HCT116 (cell line): ENCODE measurements around the gene OFD1. TPM values are rescaled to one million over a fixed set of nuclear protein-coding genes. Genes with fewer than 3 reads are reported as not detected.

Experiments used
- ATAC-seq: fragments of 200-7000 bp; cut with Tn5 transposase; 2 replicates; pipeline ENCODE4 v1.9.1; 2020; ENCODE audit warnings: mild to moderate bottlenecking, moderate library complexity
- BruUV-seq: library from RNA; stranded (reverse); fragments of 400-500 nt; replicated peaks from 2 replicates; lab custom pipeline; 2021; lab: Mats Ljungman, UMichigan
- CTCF ChIA-PET: fragments of 300-600 bp; sonication (Branson Sonifier 250); formaldehyde crosslinking; loops from one replicate; lab custom pipeline; 2021; ENCODE audit warnings: antibody characterized with exemption; lab: Charles Lee
- POLR2A ChIA-PET: fragments of 300-600, 350-600 bp; sonication (Branson Sonifier 250); formaldehyde crosslinking; loops from one replicate; lab custom pipeline; 2021; ENCODE audit warnings: antibody characterized with exemption; lab: Charles Lee
- RAD21 ChIA-PET, 2 experiments: fragments of 300-600 bp; sonication (Branson Sonifier 250); formaldehyde crosslinking; loops; one replicate each; lab custom pipeline; 2023; ENCODE audit warnings: low total read pairs in 2 of 2; ENCODE audit not compliant: uncharacterized antibody in 2 of 2, unreplicated experiment in 2 of 2, low non-redundant PET in 1 of 2; lab: Charles Lee
- DNase-seq: peaks from one replicate; pipeline ENCODE4 v3.0.0-alpha.2; 2010; ENCODE audit warnings: low read depth, low spot score
- H2AFZ ChIP-seq: fragments of 200-600 bp; shearing (Covaris generic), sonication (generic); 2 replicates; pipeline ENCODE4 v1.6.1; 2017; ENCODE audit warnings: low read depth, mixed run types, mixed read lengths, antibody characterized with exemption, low read length; ENCODE audit not compliant: poor library complexity, severe bottlenecking
- H3K27ac ChIP-seq: 2 replicates; pipeline ENCODE4 v1.5.1; 2012; ENCODE audit warnings: low read depth, low read length
- H3K27me3 ChIP-seq: fragments of 200-600 bp; sonication (generic); 2 replicates; pipeline ENCODE4 v1.6.1; 2016; ENCODE audit warnings: mixed run types, low read length, mixed read lengths; ENCODE audit not compliant: insufficient read depth
- H3K36me3 ChIP-seq, 2 experiments: fragments of 200-500 bp in 1 of 2; fragments of 200-600 bp in 1 of 2; sonication (Bioruptor generic) in 1 of 2; sonication (generic) in 1 of 2; 2 replicates each; pipeline versions ENCODE4 v1.5.1 to v1.6.1; 2014 to 2016; ENCODE audit warnings: low read length in 2 of 2, inconsistent platforms in 1 of 2, mixed read lengths in 1 of 2, mixed run types in 1 of 2; ENCODE audit not compliant: insufficient read depth in 2 of 2, control insufficient read depth in 1 of 2
- H3K4me1 ChIP-seq, 2 experiments: fragments of 200-600 bp in 1 of 2; sonication (generic) in 1 of 2; 2 replicates each; pipeline versions ENCODE4 v1.5.1 to v1.6.1; 2012 to 2017; ENCODE audit warnings: low read length in 2 of 2, inconsistent platforms in 1 of 2, mild to moderate bottlenecking in 1 of 2, mixed read lengths in 1 of 2, mixed run types in 1 of 2, moderate library complexity in 1 of 2; ENCODE audit not compliant: insufficient read depth in 2 of 2, control insufficient read depth in 1 of 2
- H3K4me2 ChIP-seq: fragments of 200-600 bp; sonication (generic); 2 replicates; pipeline ENCODE4 v1.6.1; 2017; ENCODE audit warnings: mixed run types, low read length, mixed read lengths
- H3K4me3 ChIP-seq, 2 experiments: fragments of 200-600 bp in 1 of 2; sonication (generic) in 1 of 2; replicated peaks in 1 of 2; 2 replicates each; pipeline ENCODE4 v1.5.1; 2011 to 2016; ENCODE audit warnings: low read length in 2 of 2, control low read depth in 1 of 2, low read depth in 1 of 2, mild to moderate bottlenecking in 1 of 2, mixed read lengths in 1 of 2, mixed run types in 1 of 2
- H3K79me2 ChIP-seq: fragments of 200-600 bp; sonication (generic); 2 replicates; pipeline ENCODE4 v1.6.1; 2017; ENCODE audit warnings: mild to moderate bottlenecking, mixed run types, low read length, moderate library complexity, mixed read lengths; ENCODE audit not compliant: insufficient read depth
- H3K9ac ChIP-seq: fragments of 200-600 bp; sonication (generic); 2 replicates; pipeline ENCODE4 v1.6.1; 2016; ENCODE audit warnings: low read length, mixed read lengths
- H3K9me2 ChIP-seq: fragments of 200-600 bp; sonication (generic), shearing (Covaris generic); 2 replicates; pipeline ENCODE4 v1.6.1; 2017; ENCODE audit warnings: mixed run types, mild to moderate bottlenecking, moderate library complexity; ENCODE audit not compliant: insufficient read depth
- H3K9me3 ChIP-seq, 2 experiments: fragments of 200-500 bp in 1 of 2; fragments of 200-600 bp in 1 of 2; sonication (Bioruptor generic) in 1 of 2; sonication (generic) in 1 of 2; 2 replicates each; pipeline ENCODE4 v1.6.1; 2014 to 2017; ENCODE audit warnings: low read length in 2 of 2, mixed read lengths in 2 of 2, inconsistent platforms in 1 of 2, low read depth in 1 of 2, mild to moderate bottlenecking in 1 of 2, mixed run types in 1 of 2, moderate library complexity in 1 of 2; ENCODE audit not compliant: control insufficient read depth in 1 of 2, insufficient read depth in 1 of 2
- H4K20me1 ChIP-seq: fragments of 200-600 bp; sonication (generic), shearing (Covaris generic); 2 replicates; pipeline ENCODE4 v1.6.1; 2017; ENCODE audit warnings: mixed run types, mild to moderate bottlenecking, moderate library complexity; ENCODE audit not compliant: insufficient read depth
- CEBPB ChIP-seq: IDR thresholded peaks from 2 replicates; pipeline ENCODE4 v1.6.1; 2012; ENCODE audit warnings: low read depth
- EZH2phosphoT487 ChIP-seq: fragments of 200-600 bp; IDR thresholded peaks from 2 replicates; pipeline ENCODE4 v1.6.1; 2018; ENCODE audit warnings: antibody characterized with exemption, borderline replicate concordance
- MAX ChIP-seq: IDR thresholded peaks from 2 replicates; pipeline ENCODE4 v1.6.1; 2012
- RAD21 ChIP-seq: IDR thresholded peaks from 2 replicates; pipeline ENCODE4 v1.6.1; 2012; ENCODE audit warnings: low read depth, mild to moderate bottlenecking
- REST ChIP-seq: IDR thresholded peaks from 2 replicates; pipeline ENCODE4 v1.6.1; 2012; ENCODE audit warnings: low read depth
- SIN3A ChIP-seq: IDR thresholded peaks from 2 replicates; pipeline ENCODE4 v1.6.1; 2012; ENCODE audit warnings: low read depth
- TCF7L2 ChIP-seq: IDR thresholded peaks from 2 replicates; pipeline ENCODE4 v1.7.0; 2011; ENCODE audit warnings: borderline replicate concordance, inconsistent platforms; ENCODE audit not compliant: insufficient read depth, insufficient read length; ENCODE audit errors: extremely low read depth
- YY1 ChIP-seq: IDR thresholded peaks from 2 replicates; pipeline ENCODE4 v1.6.1; 2011; ENCODE audit warnings: low read length, low read depth, moderate library complexity, mild to moderate bottlenecking; ENCODE audit not compliant: insufficient replicate concordance; ENCODE audit errors: extremely low read depth
- ZBTB33 ChIP-seq: IDR thresholded peaks from 2 replicates; pipeline ENCODE4 v1.6.1; 2011; ENCODE audit warnings: mild to moderate bottlenecking, low read length, moderate library complexity; ENCODE audit not compliant: insufficient replicate concordance; ENCODE audit errors: extremely low read depth
- ZNF274 ChIP-seq: fragments of 200-500 bp; sonication (Bioruptor generic); IDR thresholded peaks from 2 replicates; pipeline ENCODE4 v1.6.1; 2014; ENCODE audit warnings: mild to moderate bottlenecking, low read depth, low read length, inconsistent platforms
- intact Hi-C: fragments of 100-400 bp; cut with micrococcal nuclease; formaldehyde crosslinking; loops from 2 replicates; pipeline ENCODE4 v1.10.0; 2022
- total RNA-seq: library from RNA; stranded (reverse); gene quantifications from one replicate; pipeline ENCODE4 v1.2.1, GENCODE V29; 2021; ENCODE audit not compliant: unreplicated experiment
- TF ChIP-seq, protein P1 (sequence below): IDR thresholded peaks from 2 replicates; pipeline ENCODE4 v1.6.1; 2012

The OFD1 gene
- total RNA-seq, 1 experiment from 2014 or later, result 18.0 TPM

- H3K4me3 ChIP-seq, result no peak overlapping the region
- CTCF ChIA-PET, result no interaction called here
These were observed 20.2 kb downstream of the OFD1 start for GRCh38 chrX:13754765-13755164.

More at GRCh38 chrX:13754765-13755164, 20.2 kb downstream of the OFD1 start:
- Histone ChIP-seq H3K4me2 (no peak overlapping the region), H3K9me3 (no peaks in the 10 kb centered on the region), H3K27ac (no peak overlapping the region), H3K4me1 (no peaks in the 10 kb centered on the region), H3K36me3 (peaks cover 0 to 11% of the 10 kb centered on the region in 2 experiments; a peak in 2 of 4 replicates), H3K79me2 (no peaks in the 10 kb centered on the region), H3K9ac (no peak overlapping the region), H3K9me2 (no peaks in the 10 kb centered on the region), H3K27me3 (no peaks in the 10 kb centered on the region), H4K20me1 (no peaks in the 10 kb centered on the region), H2AFZ (no peak overlapping the region)
- no peak for DNase-seq
- no TSS peak for BruUV-seq
- POLR2A ChIA-PET, result no interaction called here
- ATAC-seq, result no peak
- RAD21 ChIA-PET, result no interaction called here
- intact Hi-C loops, result no loop called here
- no peak for TF ChIP-seq MAX
- TF ChIP-seq SIN3A, result no peak
- TF ChIP-seq REST, result no peak
- TF ChIP-seq, protein P1, sequence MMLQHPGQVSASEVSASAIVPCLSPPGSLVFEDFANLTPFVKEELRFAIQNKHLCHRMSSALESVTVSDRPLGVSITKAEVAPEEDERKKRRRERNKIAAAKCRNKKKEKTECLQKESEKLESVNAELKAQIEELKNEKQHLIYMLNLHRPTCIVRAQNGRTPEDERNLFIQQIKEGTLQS, result no peak
- no peak for TF ChIP-seq EZH2phosphoT487
- TF ChIP-seq RAD21, result no peak
- no peak for TF ChIP-seq ZBTB33
- no peak for TF ChIP-seq YY1
- no peak for TF ChIP-seq TCF7L2
- no peak for TF ChIP-seq ZNF274
- TF ChIP-seq CEBPB, result no peak
